ENCODE data around the gene MCHR1.
A peak's percentile ranks its signal among the peaks of the same experiment; 100 is the strongest.

The MCHR1 gene

DNA sequence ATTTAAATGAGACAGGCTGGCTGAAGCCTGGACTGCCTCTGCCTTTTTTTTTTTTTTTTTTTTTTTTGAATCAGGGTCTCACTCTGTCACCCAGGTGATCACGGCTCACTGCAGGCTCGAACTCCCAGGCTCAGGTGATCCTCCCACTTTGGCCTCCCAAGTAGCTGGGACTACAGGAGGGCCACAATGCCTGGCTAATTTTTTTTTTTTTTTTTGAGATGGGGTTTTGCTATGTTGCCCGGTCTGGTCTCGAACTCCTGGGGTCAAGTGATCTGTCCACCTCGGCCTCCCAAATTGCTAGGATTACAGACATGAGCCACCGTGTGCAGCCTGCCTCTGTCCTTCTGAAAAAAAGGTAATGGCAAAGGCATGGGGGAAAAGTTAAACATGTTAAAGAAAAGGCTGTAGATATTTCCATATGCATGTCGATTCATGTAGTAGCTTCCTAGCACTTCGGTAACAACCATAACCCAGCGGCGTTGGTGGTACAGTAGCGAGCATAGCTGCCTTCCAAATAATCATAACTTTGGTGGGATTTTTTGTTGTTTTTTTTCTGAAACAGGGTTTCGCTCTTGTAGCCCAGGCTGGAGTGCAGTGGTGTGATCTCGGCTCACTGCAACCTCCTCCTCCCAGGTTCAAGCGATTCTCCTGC is 48.8 kb downstream of the MCHR1 start:
- no peak for DNase-seq

DNA sequence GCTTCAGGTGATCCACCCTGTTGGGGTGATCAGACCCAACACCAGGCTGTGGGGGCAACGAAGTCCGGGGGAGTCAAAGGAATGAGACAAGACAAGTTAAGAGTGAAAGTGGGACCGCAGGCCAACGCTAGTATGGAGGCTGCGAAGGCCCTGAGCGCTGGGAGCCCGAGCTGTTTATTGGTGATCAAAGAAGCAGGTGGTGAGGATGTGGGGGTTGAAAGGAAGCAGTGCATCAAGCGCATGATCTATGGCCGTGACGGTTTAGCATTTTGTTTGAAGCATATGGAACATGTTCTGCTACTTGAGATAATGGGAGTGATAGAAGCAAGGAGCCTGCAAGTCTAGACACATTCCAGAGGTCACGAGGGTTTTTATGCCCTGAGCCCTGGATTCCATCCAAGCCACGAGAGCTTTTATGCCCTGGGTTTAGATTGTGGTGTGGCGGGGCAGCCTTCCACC is 49.5 kb downstream of the MCHR1 start:
- DNase-seq: peak; percentile 69 to 72

DNA sequence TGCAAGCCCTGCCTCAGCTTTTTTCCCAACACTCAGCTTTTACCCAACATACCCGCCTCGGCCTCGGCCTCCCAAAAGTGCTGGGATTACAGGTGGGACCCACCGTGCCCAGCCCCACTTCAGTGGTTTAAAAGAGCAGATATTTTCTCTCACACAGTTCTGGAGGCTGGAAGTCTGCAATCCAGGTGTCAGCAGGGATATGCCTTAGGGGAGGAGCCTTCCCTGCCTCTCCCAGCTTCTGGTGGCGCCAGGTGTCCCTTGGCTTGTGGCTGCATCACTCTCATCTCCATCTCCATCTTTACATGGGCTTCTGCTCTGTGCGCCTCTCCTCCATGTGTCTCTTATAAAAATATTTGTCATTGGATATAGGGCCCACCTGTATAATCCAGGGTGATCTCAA is 50.0 kb downstream of the MCHR1 start:
- no peak for DNase-seq

All from activated T-cell treated with anti-CD3 and anti-CD28 coated beads, Interleukin-2, amount 50 U/mL, for 48 hours (primary cell).